Astrocyte of the cerebellum (primary cell): ENCODE results near the gene ARHGAP33.

Source experiments
- DNase-seq: peaks from one replicate; pipeline ENCODE4 v3.0.0-alpha.2; 2011; ENCODE audit warnings: low read depth
- H3K4me3 ChIP-seq: 2 replicates; pipeline ENCODE4 v1.5.1; 2011; ENCODE audit warnings: mild to moderate bottlenecking, low read depth, low read length, moderate library complexity
- CTCF ChIP-seq: IDR thresholded peaks from 2 replicates; pipeline ENCODE4 v1.5.1; 2012; ENCODE audit warnings: low read length, low read depth, moderate library complexity, mild to moderate bottlenecking; ENCODE audit errors: missing control alignments
- in situ Hi-C: cut with HindIII; loops from 2 replicates; pipeline ENCODE4 v1.10.0; 2017; ENCODE audit warnings: low sequenced_read_pairs

The ARHGAP33 gene

DNA sequence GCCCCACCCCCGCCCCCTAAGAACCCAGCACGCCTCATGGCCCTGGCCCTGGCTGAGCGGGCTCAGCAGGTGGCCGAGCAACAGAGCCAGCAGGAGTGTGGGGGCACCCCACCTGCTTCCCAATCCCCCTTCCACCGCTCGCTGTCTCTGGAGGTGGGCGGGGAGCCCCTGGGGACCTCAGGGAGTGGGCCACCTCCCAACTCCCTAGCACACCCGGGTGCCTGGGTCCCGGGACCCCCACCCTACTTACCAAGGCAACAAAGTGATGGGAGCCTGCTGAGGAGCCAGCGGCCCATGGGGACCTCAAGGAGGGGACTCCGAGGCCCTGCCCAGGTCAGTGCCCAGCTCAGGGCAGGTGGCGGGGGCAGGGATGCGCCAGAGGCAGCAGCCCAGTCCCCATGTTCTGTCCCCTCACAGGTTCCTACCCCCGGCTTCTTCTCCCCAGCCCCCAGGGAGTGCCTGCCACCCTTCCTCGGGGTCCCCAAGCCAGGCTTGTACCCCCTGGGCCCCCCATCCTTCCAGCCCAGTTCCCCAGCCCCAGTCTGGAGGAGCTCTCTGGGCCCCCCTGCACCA lies 11.9 kb downstream of the ARHGAP33 start:
- H3K4me3 ChIP-seq: no peak overlapping the region
- in situ Hi-C loops: no loop called here
- DNase-seq: no peak
- no peak for TF ChIP-seq CTCF

- DNase-seq: no peak
- no peak overlapping the region for H3K4me3 ChIP-seq
- in situ Hi-C loops: no loop called here
- no peak for TF ChIP-seq CTCF
Observed at GRCh38 chr19:35788205-35788960, 13.0 kb downstream of the ARHGAP33 start.

DNA sequence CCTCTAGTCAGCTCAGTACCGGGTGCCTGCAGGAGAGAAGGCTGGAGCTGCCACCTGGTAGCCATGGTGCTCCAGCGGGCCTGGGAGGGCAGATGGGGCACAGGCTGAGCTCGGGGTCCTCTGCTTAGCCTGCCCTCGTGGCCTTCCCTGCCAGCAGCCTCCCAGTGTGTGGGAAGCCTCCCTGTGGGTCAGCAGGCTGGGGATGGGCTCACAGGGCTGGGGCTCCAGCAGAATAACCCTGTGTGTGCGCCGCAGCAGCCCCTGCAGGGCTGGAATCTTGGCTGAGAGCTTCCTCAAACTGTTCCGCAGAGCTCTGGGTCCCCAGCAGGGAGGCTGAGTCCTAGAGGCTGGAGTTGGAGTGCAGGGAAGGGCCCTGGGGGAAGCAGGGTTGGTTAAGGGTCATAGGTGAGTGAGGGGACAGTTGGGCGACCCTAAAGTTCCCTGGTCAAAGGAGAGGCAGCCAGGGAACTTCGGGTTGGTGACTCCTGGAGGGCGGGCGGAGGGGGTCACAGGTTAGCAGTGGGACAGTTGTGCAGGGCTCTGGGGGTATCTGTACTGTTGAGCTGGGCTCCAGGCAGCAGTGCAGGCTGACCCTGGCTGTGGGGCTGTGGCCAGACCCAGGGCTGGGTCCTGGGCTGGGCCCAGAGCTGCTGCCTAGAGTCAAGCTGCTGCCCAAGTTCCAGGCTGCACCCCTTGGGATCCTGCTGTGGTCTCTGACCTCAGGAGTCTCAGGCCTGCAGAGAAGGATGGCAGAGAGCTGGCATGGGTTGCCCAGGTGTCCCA lies 14.0 kb downstream of the ARHGAP33 start:
- H3K4me3 ChIP-seq: no peak overlapping the region
- TF ChIP-seq CTCF: no peak
- no peak for DNase-seq
- in situ Hi-C loops: no loop called here

- H3K4me3 ChIP-seq: no peak overlapping the region
- DNase-seq: no peak
- in situ Hi-C loops: no loop called here
- TF ChIP-seq CTCF: no peak
Observed at GRCh38 chr19:35789978-35790944, 14.9 kb downstream of the ARHGAP33 start.

DNA sequence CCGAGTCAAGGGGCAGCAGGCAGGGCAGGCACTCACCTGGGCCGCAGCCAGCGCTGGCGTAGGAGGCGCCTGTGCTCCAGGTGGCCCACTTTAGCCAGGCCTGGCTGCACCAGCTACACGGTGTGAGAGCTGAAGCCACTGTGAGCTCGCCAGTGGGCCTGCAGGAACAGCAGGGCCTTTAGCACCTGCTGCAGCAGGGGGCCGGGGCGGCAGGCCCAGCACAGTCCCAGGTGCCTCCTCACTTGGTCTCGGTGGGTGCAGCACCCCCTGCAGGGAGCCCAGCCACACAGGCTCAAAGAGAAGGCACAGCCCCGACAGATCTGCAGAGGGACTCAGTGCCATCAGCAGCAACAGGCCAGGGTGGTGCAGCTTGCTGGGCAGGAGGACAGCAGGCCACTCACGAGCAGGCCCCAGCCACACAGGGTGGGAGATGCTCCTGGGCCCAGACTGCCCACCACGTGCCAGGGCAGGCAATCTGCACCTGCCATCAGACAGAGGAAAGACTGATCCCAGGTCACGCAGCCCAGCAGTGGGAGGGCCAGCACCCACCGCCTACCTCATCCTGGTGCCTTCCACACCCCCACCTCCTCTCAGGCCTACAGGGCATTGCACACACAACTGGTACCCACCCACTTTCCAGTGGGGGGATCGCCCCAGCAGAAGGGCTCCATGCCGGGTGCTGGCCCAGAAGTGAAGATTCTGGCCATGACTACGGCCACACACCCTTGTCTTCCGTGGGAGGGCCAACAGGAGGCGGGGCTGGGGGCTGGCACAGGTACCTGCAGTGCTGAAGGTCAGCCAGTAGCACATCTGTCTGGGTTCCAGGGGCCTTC lies 15.8 kb downstream of the ARHGAP33 start:
- in situ Hi-C loops: no loop called here
- no peak for TF ChIP-seq CTCF
- no peak overlapping the region for H3K4me3 ChIP-seq
- DNase-seq: no peak
